IMR-90 (cell line): ENCODE measurements around the gene DPYD. TPM values are rescaled to one million over a fixed set of nuclear protein-coding genes. Genes with fewer than 3 reads are reported as not detected.

Source experiments
- ATAC-seq: fragments of 200-7000 bp; cut with Tn5 transposase; 2 replicates; pipeline ENCODE4 v1.9.1; 2020; ENCODE audit warnings: low read depth, mild to moderate bottlenecking, moderate library complexity
- BruUV-seq: library from RNA; stranded (reverse); fragments of 400-500 nt; replicated peaks from 2 replicates; lab custom pipeline; 2021; lab: Mats Ljungman, UMichigan
- CTCF ChIA-PET: fragments of 300-600 bp; formaldehyde crosslinking; extraction: SDS; loops from one replicate; lab custom pipeline; 2021; ENCODE audit warnings: antibody characterized with exemption; lab: Yijun Ruan, JAX
- POLR2A ChIA-PET: fragments of 300-600 bp; sonication (Branson Sonifier 250); formaldehyde crosslinking; loops from one replicate; lab custom pipeline; 2022; ENCODE audit warnings: antibody characterized with exemption; ENCODE audit not compliant: unreplicated experiment; lab: Charles Lee
- DNase-seq: peaks from one replicate; pipeline ENCODE4 v3.0.0; 2013
- H2AFZ ChIP-seq: replicated peaks from 2 replicates; pipeline ENCODE3; 2013; ENCODE audit warnings: low read length, mild to moderate bottlenecking; ENCODE audit not compliant: poor library complexity
- H2AK5ac ChIP-seq: 2 replicates; pipeline ENCODE4 v1.6.1; 2013; ENCODE audit warnings: low read depth, low read length, inconsistent platforms
- H2AK9ac ChIP-seq: replicated peaks from 2 replicates; pipeline ENCODE3; 2013; ENCODE audit warnings: mild to moderate bottlenecking, low read depth, low read length, moderate library complexity; ENCODE audit not compliant: poor library complexity
- H2BK120ac ChIP-seq: 2 replicates; pipeline ENCODE4 v1.6.1; 2013; ENCODE audit warnings: low read depth, low read length, inconsistent platforms
- H2BK15ac ChIP-seq: 3 replicates; pipeline ENCODE4 v1.6.1; 2013; ENCODE audit warnings: low read depth, low read length, inconsistent platforms
- H2BK20ac ChIP-seq: 2 replicates; pipeline ENCODE4 v1.6.1; 2013; ENCODE audit warnings: low read depth, mild to moderate bottlenecking, inconsistent platforms, low read length, moderate library complexity
- H2BK5ac ChIP-seq: 2 replicates; pipeline ENCODE4 v1.6.1; 2013; ENCODE audit warnings: mild to moderate bottlenecking, low read depth, low read length, inconsistent platforms; ENCODE audit not compliant: poor library complexity, severe bottlenecking
- H3K14ac ChIP-seq: replicated peaks from 2 replicates; pipeline ENCODE4 v1.6.1; 2013; ENCODE audit warnings: low read depth, low read length, inconsistent platforms
- H3K18ac ChIP-seq: 2 replicates; pipeline ENCODE4 v1.6.1; 2013; ENCODE audit warnings: low read depth, low read length, control low read depth
- H3K23ac ChIP-seq: 2 replicates; pipeline ENCODE4 v1.6.1; 2013; ENCODE audit warnings: low read depth, low read length, inconsistent platforms
- H3K27ac ChIP-seq: 2 replicates; pipeline ENCODE4 v1.5.1; 2013; ENCODE audit warnings: mild to moderate bottlenecking, control low read depth, low read length; ENCODE audit not compliant: insufficient read depth
- H3K27me3 ChIP-seq: 2 replicates; pipeline ENCODE4 v1.6.1; 2013; ENCODE audit warnings: low read length; ENCODE audit not compliant: control insufficient read depth, insufficient read depth
- H3K36me3 ChIP-seq: 2 replicates; pipeline ENCODE4 v1.6.1; 2013; ENCODE audit warnings: low read length, mixed read lengths; ENCODE audit not compliant: control insufficient read depth, insufficient read depth
- H3K4ac ChIP-seq: 2 replicates; pipeline ENCODE4 v1.6.1; 2013; ENCODE audit warnings: low read depth, low read length, inconsistent platforms
- H3K4me1 ChIP-seq: 2 replicates; pipeline ENCODE4 v1.6.1; 2013; ENCODE audit warnings: low read length, mixed read lengths; ENCODE audit not compliant: control insufficient read depth, insufficient read depth
- H3K4me2 ChIP-seq: 2 replicates; pipeline ENCODE4 v1.6.1; 2013; ENCODE audit warnings: low read depth, mild to moderate bottlenecking, control low read depth, low read length, moderate library complexity
- H3K4me3 ChIP-seq: 2 replicates; pipeline ENCODE4 v1.5.1; 2013; ENCODE audit warnings: low read depth, mild to moderate bottlenecking, control low read depth, low read length, moderate library complexity; ENCODE audit not compliant: insufficient read depth
- H3K56ac ChIP-seq: 2 replicates; pipeline ENCODE4 v1.6.1; 2013; ENCODE audit warnings: low read length, inconsistent platforms; ENCODE audit not compliant: insufficient read depth; ENCODE audit errors: extremely low read depth
- H3K79me1 ChIP-seq, 2 experiments: 2 replicates each; pipeline ENCODE4 v1.6.1; 2013; ENCODE audit warnings: low read length in 2 of 2, inconsistent platforms in 1 of 2, low read depth in 1 of 2
- H3K9ac ChIP-seq: 2 replicates; pipeline ENCODE4 v1.6.1; 2013; ENCODE audit warnings: low read depth, low read length, control low read depth
- H3K9me1 ChIP-seq: 2 replicates; pipeline ENCODE4 v1.6.1; 2013; ENCODE audit warnings: low read length, inconsistent platforms; ENCODE audit not compliant: insufficient read depth
- H3K9me3 ChIP-seq: 2 replicates; pipeline ENCODE4 v1.6.1; 2013; ENCODE audit warnings: low read length; ENCODE audit not compliant: control insufficient read depth, insufficient read depth
- H4K20me1 ChIP-seq: 2 replicates; pipeline ENCODE4 v1.6.1; 2013; ENCODE audit warnings: low read length, inconsistent platforms; ENCODE audit not compliant: insufficient read depth
- H4K5ac ChIP-seq: 2 replicates; pipeline ENCODE4 v1.6.1; 2013; ENCODE audit warnings: mild to moderate bottlenecking, low read depth, low read length, control low read depth
- H4K8ac ChIP-seq, 2 experiments: 2 replicates each; pipeline ENCODE4 v1.6.1; 2013; ENCODE audit warnings: low read depth in 2 of 2, low read length in 2 of 2, control low read depth in 1 of 2, inconsistent platforms in 1 of 2
- H4K91ac ChIP-seq: 2 replicates; pipeline ENCODE4 v1.6.1; 2013; ENCODE audit warnings: low read depth, low read length, inconsistent platforms; ENCODE audit not compliant: insufficient read depth
- CHD1 ChIP-seq: IDR thresholded peaks from 2 replicates; pipeline ENCODE4 v1.6.1; 2012; ENCODE audit warnings: low read depth, low read length, improper control_type of control experiment
- CTCF ChIP-seq: conservative IDR thresholded peaks from 2 replicates; pipeline ENCODE4 v1.5.1; 2012; ENCODE audit warnings: mild to moderate bottlenecking, low read depth, low read length, improper control_type of control experiment
- FOS ChIP-seq: fragments of 150-350 bp; IDR thresholded peaks from 2 replicates; pipeline ENCODE4 v1.6.1; 2016; ENCODE audit warnings: low read depth, low read length
- MAFK ChIP-seq: IDR thresholded peaks from 2 replicates; pipeline ENCODE4 v1.6.1; 2012; ENCODE audit warnings: low read depth, low read length, improper control_type of control experiment
- MAZ ChIP-seq: IDR thresholded peaks from 2 replicates; pipeline ENCODE4 v1.6.1; 2012; ENCODE audit warnings: low read depth, mild to moderate bottlenecking, low read length, improper control_type of control experiment, moderate library complexity, borderline replicate concordance
- MXI1 ChIP-seq: IDR thresholded peaks from 2 replicates; pipeline ENCODE4 v1.6.1; 2012; ENCODE audit warnings: low read depth, mild to moderate bottlenecking, low read length, moderate library complexity, borderline replicate concordance
- NFE2L2 ChIP-seq: fragments of 150-350 bp; IDR thresholded peaks from 2 replicates; pipeline ENCODE4 v1.6.1; 2016; ENCODE audit warnings: low read depth, mild to moderate bottlenecking, low read length
- POLR2A ChIP-seq: IDR thresholded peaks from 2 replicates; pipeline ENCODE4 v1.6.1; 2012; ENCODE audit warnings: mild to moderate bottlenecking, low read depth, low read length
- RAD21 ChIP-seq: IDR thresholded peaks from 2 replicates; pipeline ENCODE4 v1.6.1; 2012; ENCODE audit warnings: low read length, improper control_type of control experiment
- RCOR1 ChIP-seq: IDR thresholded peaks from 2 replicates; pipeline ENCODE4 v1.6.1; 2012; ENCODE audit warnings: mild to moderate bottlenecking, low read length, improper control_type of control experiment; ENCODE audit not compliant: insufficient replicate concordance
- RFX5 ChIP-seq: IDR thresholded peaks from 2 replicates; pipeline ENCODE4 v1.8.0; 2012; ENCODE audit warnings: low read depth, mild to moderate bottlenecking, low read length, moderate library complexity
- USF2 ChIP-seq: fragments of 150-350 bp; IDR thresholded peaks from 2 replicates; pipeline ENCODE4 v1.6.1; 2017; ENCODE audit warnings: mild to moderate bottlenecking, antibody characterized with exemption, low read length, low read depth
- WGBS, 2 experiments: methylation state at CpG; one replicate each; pipeline versions ENCODE4 v1.1.5 to v1.1.7; 2013; ENCODE audit warnings: missing lambda C conversion rate in 2 of 2; ENCODE audit not compliant: insufficient read length in 1 of 2; ENCODE audit errors: extremely low coverage in 2 of 2; 5-methylcytosine and 5-hydroxymethylcytosine counted together
- dilution Hi-C: fragments of 300-500 bp; cut with HindIII; formaldehyde crosslinking; loops from one replicate; pipeline ENCODE4 v1.14.3; 2018; ENCODE audit warnings: low sequenced_read_pairs; ENCODE audit not compliant: unreplicated experiment
- in situ Hi-C: fragments of 300-500 bp; cut with MboI; formaldehyde crosslinking; loops from 3 replicates; pipeline ENCODE4 v1.14.3; 2019; ENCODE audit warnings: low sequenced_read_pairs, inconsistent platforms, mixed read lengths
- intact Hi-C: fragments of 100-400 bp; cut with micrococcal nuclease; formaldehyde crosslinking; loops from 2 replicates; pipeline ENCODE4 v1.10.0; 2022
- polyA plus RNA-seq, 3 experiments: library from polyadenylated mRNA; depleted of rRNA; stranded (reverse); fragments of >200 nt; gene quantifications; 2 replicates each; pipeline ENCODE4 v1.2.3, GENCODE V29; 2012; ENCODE audit warnings: low replicate concordance in 1 of 3
- total RNA-seq: library from RNA; depleted of rRNA; stranded (reverse); fragments of >200 nt; gene quantifications from 2 replicates; pipeline ENCODE4 v1.2.3, GENCODE V29; 2012

DPYD gene
- total and polyA plus RNA-seq, 2 of the 4 experiments (the other 2 are of a cell fraction), result 9.3 to 47.3 TPM

GRCh38 chr1:97097404-97097925, 823.4 kb downstream of the DPYD start:
- ChIA-PET CTCF (no interaction called here), POLR2A (no interaction called here)
- no peak overlapping the region for H4K5ac ChIP-seq
- no peak overlapping the region for H2AK9ac ChIP-seq
- DNase-seq, result no peak
- H3K23ac ChIP-seq, result no peak overlapping the region
- no peaks in the 10 kb centered on the region for H3K27me3 ChIP-seq
- H3K9ac ChIP-seq, result no peak overlapping the region
- no peak overlapping the region for H4K91ac ChIP-seq
- dilution Hi-C loops (no loop called here), intact Hi-C loops (no loop called here), in situ Hi-C loops (no loop called here)
- H2BK15ac ChIP-seq, result no peak overlapping the region
- no peaks in the 10 kb centered on the region for H3K36me3 ChIP-seq
- H3K4me1 ChIP-seq, result peaks cover 4% of the 10 kb centered on the region; the same call in 1 of the 2 replicates
- no peak overlapping the region for H3K56ac ChIP-seq
- H2BK120ac ChIP-seq, result no peak overlapping the region
- no peaks in the 10 kb centered on the region for H3K79me1 ChIP-seq
- H3K9me3 ChIP-seq, result no peaks in the 10 kb centered on the region
- no peak overlapping the region for H3K18ac ChIP-seq
- no peak overlapping the region for H2AK5ac ChIP-seq
- TF ChIP-seq FOS (no peak), RCOR1 (no peak), MAFK (no peak), MAZ (no peak), MXI1 (no peak), RFX5 (no peak), CHD1 (no peak), NFE2L2 (no peak), POLR2A (no peak), CTCF (no peak), USF2 (no peak), RAD21 (no peak)
- no peak overlapping the region for H2BK20ac ChIP-seq
- H3K4ac ChIP-seq, result no peak overlapping the region
- WGBS, 2 experiments, result no CpG with 5 or more reads among the region's 1 CpG
- no peak overlapping the region for H3K27ac ChIP-seq
- no TSS peak for BruUV-seq
- no peak overlapping the region for H3K14ac ChIP-seq
- no peaks in the 10 kb centered on the region for H4K20me1 ChIP-seq
- no peak overlapping the region for H3K4me3 ChIP-seq
- no peak overlapping the region for H4K8ac ChIP-seq
- H3K9me1 ChIP-seq, result no peaks in the 10 kb centered on the region; the same call in 1 of the 2 replicates
- H2AFZ ChIP-seq, result no peak overlapping the region
- H3K4me2 ChIP-seq, result no peak overlapping the region
- no peak overlapping the region for H2BK5ac ChIP-seq
- ATAC-seq, result no peak
